Karpas-422 (cell line): ENCODE results near the gene GAB2. TPM values are rescaled to one million over a fixed set of nuclear protein-coding genes. Genes with fewer than 3 reads are reported as not detected.

Source experiments
- DNase-seq: peaks from one replicate; pipeline ENCODE4 v3.0.0-alpha.2; 2015
- H2AFZ ChIP-seq: fragments of 200-600 bp; sonication (generic); 2 replicates; pipeline ENCODE4 v1.6.1; 2014; ENCODE audit warnings: antibody characterized with exemption, low read length, mixed read lengths
- H3K27ac ChIP-seq: fragments of 200-600 bp; sonication (generic); 2 replicates; pipeline ENCODE4 v1.5.1; 2014; ENCODE audit warnings: mild to moderate bottlenecking, low read length, moderate library complexity
- H3K27me3 ChIP-seq: fragments of 200-600 bp; sonication (generic); 2 replicates; pipeline ENCODE4 v1.6.1; 2014; ENCODE audit warnings: low read length, mixed read lengths
- H3K36me3 ChIP-seq: fragments of 200-600 bp; sonication (generic); 2 replicates; pipeline ENCODE4 v1.6.1; 2014; ENCODE audit warnings: low read length, mixed read lengths; ENCODE audit not compliant: insufficient read depth
- H3K4me1 ChIP-seq: fragments of 200-600 bp; sonication (generic); 2 replicates; pipeline ENCODE4 v1.6.1; 2014; ENCODE audit warnings: mild to moderate bottlenecking, low read length, mixed read lengths
- H3K4me2 ChIP-seq: fragments of 200-600 bp; sonication (generic); 2 replicates; pipeline ENCODE4 v1.6.1; 2014; ENCODE audit warnings: low read length, low read depth, mild to moderate bottlenecking; ENCODE audit not compliant: poor library complexity, severe bottlenecking
- H3K4me3 ChIP-seq: fragments of 200-600 bp; sonication (generic); 2 replicates; pipeline ENCODE4 v1.5.1; 2014; ENCODE audit warnings: mild to moderate bottlenecking, antibody characterized with exemption, low read length, mixed read lengths
- H3K79me2 ChIP-seq: fragments of 200-600 bp; sonication (generic); 2 replicates; pipeline ENCODE4 v1.6.1; 2014; ENCODE audit warnings: mild to moderate bottlenecking, low read length, mixed read lengths
- H3K9ac ChIP-seq: fragments of 200-600 bp; sonication (generic); 2 replicates; pipeline ENCODE4 v1.6.0; 2014; ENCODE audit warnings: low read length
- H3K9me2 ChIP-seq: fragments of 200-600 bp; sonication (generic), shearing (Covaris generic); replicated peaks from 2 replicates; pipeline ENCODE4 v1.6.0; 2014; ENCODE audit warnings: mild to moderate bottlenecking, low read length, moderate library complexity; ENCODE audit not compliant: insufficient read depth
- H3K9me3 ChIP-seq: fragments of 300-700, 200-600 bp; sonication (generic); 2 replicates; pipeline ENCODE4 v1.6.1; 2014; ENCODE audit warnings: low read length, mixed read lengths
- H4K20me1 ChIP-seq: fragments of 200-600 bp; sonication (generic); 2 replicates; pipeline ENCODE4 v1.6.1; 2014; ENCODE audit warnings: mild to moderate bottlenecking, antibody characterized with exemption, low read length, low read depth; ENCODE audit not compliant: insufficient read depth
- total RNA-seq: library from RNA; depleted of rRNA; stranded (reverse); fragments of >200 nt; shearing (Covaris generic); gene quantifications from 2 replicates; pipeline ENCODE4 v1.2.3, GENCODE V29; 2014; ENCODE audit warnings: low replicate concordance

The GAB2 gene
- total RNA-seq, 1 experiment from 2014 or later: 2.7 TPM

GRCh38 chr11:78200061-78200460 lies 217.6 kb downstream of the GAB2 start:
- Histone ChIP-seq H3K9me2 (no peaks in the 10 kb centered on the region), H4K20me1 (no peaks in the 10 kb centered on the region), H3K27ac (no peak overlapping the region), H3K9ac (no peak overlapping the region), H3K4me1 (no peaks in the 10 kb centered on the region), H3K27me3 (no peaks in the 10 kb centered on the region), H3K9me3 (no peaks in the 10 kb centered on the region), H2AFZ (no peak overlapping the region), H3K36me3 (no peaks in the 10 kb centered on the region), H3K4me2 (no peak overlapping the region), H3K4me3 (no peak overlapping the region), H3K79me2 (no peaks in the 10 kb centered on the region)
- DNase-seq: no peak

GRCh38 chr11:78199653-78200015 lies 218.0 kb downstream of the GAB2 start:
- H3K4me1 ChIP-seq: no peaks in the 10 kb centered on the region

GRCh38 chr11:78199015-78199652 lies 218.5 kb downstream of the GAB2 start:
- no peaks in the 10 kb centered on the region for H3K36me3 ChIP-seq
- no peaks in the 10 kb centered on the region for H3K9me3 ChIP-seq
- no peak overlapping the region for H2AFZ ChIP-seq
- no peak overlapping the region for H3K4me2 ChIP-seq
- no peak overlapping the region for H3K9ac ChIP-seq
- no peaks in the 10 kb centered on the region for H3K4me1 ChIP-seq
- H3K79me2 ChIP-seq: no peaks in the 10 kb centered on the region
- no peak overlapping the region for H3K27ac ChIP-seq
- H3K4me3 ChIP-seq: no peak overlapping the region
- no peaks in the 10 kb centered on the region for H3K27me3 ChIP-seq
- H4K20me1 ChIP-seq: no peaks in the 10 kb centered on the region
- no peak for DNase-seq
- H3K9me2 ChIP-seq: no peaks in the 10 kb centered on the region

More at GRCh38 chr11:78199653-78200015, 218.0 kb downstream of the GAB2 start:
- no peak overlapping the region for H2AFZ ChIP-seq
- H3K27me3 ChIP-seq: no peaks in the 10 kb centered on the region
- DNase-seq: no peak
- no peaks in the 10 kb centered on the region for H3K79me2 ChIP-seq
- H3K4me2 ChIP-seq: no peak overlapping the region
- H3K36me3 ChIP-seq: no peaks in the 10 kb centered on the region
- H4K20me1 ChIP-seq: no peaks in the 10 kb centered on the region
- H3K27ac ChIP-seq: no peak overlapping the region
- no peak overlapping the region for H3K9ac ChIP-seq
- H3K9me2 ChIP-seq: no peaks in the 10 kb centered on the region
- H3K9me3 ChIP-seq: no peaks in the 10 kb centered on the region
- H3K4me3 ChIP-seq: no peak overlapping the region

GRCh38 chr11:78197816-78198215 lies 219.8 kb downstream of the GAB2 start:
- no peak for DNase-seq
- H3K4me3 ChIP-seq: no peak overlapping the region
- no peaks in the 10 kb centered on the region for H3K4me1 ChIP-seq
- H3K4me2 ChIP-seq: no peak overlapping the region
- H2AFZ ChIP-seq: no peak overlapping the region
- no peaks in the 10 kb centered on the region for H3K36me3 ChIP-seq
- no peaks in the 10 kb centered on the region for H3K27me3 ChIP-seq
- H3K27ac ChIP-seq: no peak overlapping the region
- H4K20me1 ChIP-seq: no peaks in the 10 kb centered on the region
- no peaks in the 10 kb centered on the region for H3K79me2 ChIP-seq
- no peaks in the 10 kb centered on the region for H3K9me2 ChIP-seq
- no peaks in the 10 kb centered on the region for H3K9me3 ChIP-seq
- H3K9ac ChIP-seq: no peak overlapping the region

- no peaks in the 10 kb centered on the region for H3K36me3 ChIP-seq
- H3K27ac ChIP-seq: no peak overlapping the region
These were observed 220.9 kb downstream of the GAB2 start for GRCh38 chr11:78196661-78197091.

GRCh38 chr11:78195917-78196560 lies 221.6 kb downstream of the GAB2 start:
- no peaks in the 10 kb centered on the region for H4K20me1 ChIP-seq
- no peak overlapping the region for H3K4me2 ChIP-seq
- no peak overlapping the region for H3K4me3 ChIP-seq
- DNase-seq: no peak
- H3K27ac ChIP-seq: no peak overlapping the region
- no peak overlapping the region for H3K9ac ChIP-seq
- no peaks in the 10 kb centered on the region for H3K9me3 ChIP-seq
- H2AFZ ChIP-seq: no peak overlapping the region
- H3K9me2 ChIP-seq: no peaks in the 10 kb centered on the region
- no peaks in the 10 kb centered on the region for H3K4me1 ChIP-seq
- H3K36me3 ChIP-seq: no peaks in the 10 kb centered on the region
- no peaks in the 10 kb centered on the region for H3K79me2 ChIP-seq
- H3K27me3 ChIP-seq: no peaks in the 10 kb centered on the region

More at GRCh38 chr11:78196661-78197091, 220.9 kb downstream of the GAB2 start:
- Histone ChIP-seq H3K27me3 (no peaks in the 10 kb centered on the region), H3K9me2 (no peaks in the 10 kb centered on the region), H3K4me1 (no peaks in the 10 kb centered on the region), H2AFZ (no peak overlapping the region), H3K9ac (no peak overlapping the region), H3K4me3 (no peak overlapping the region), H3K4me2 (no peak overlapping the region), H4K20me1 (no peaks in the 10 kb centered on the region), H3K79me2 (no peaks in the 10 kb centered on the region), H3K9me3 (no peaks in the 10 kb centered on the region)
- no peak for DNase-seq

GRCh38 chr11:78194490-78194889 lies 223.1 kb downstream of the GAB2 start:
- Histone ChIP-seq H4K20me1 (no peaks in the 10 kb centered on the region), H3K9ac (no peak overlapping the region), H2AFZ (no peak overlapping the region), H3K4me1 (peaks cover 6% of the 10 kb centered on the region), H3K9me3 (no peaks in the 10 kb centered on the region), H3K79me2 (no peaks in the 10 kb centered on the region), H3K4me3 (no peak overlapping the region), H3K4me2 (no peak overlapping the region), H3K27ac (no peak overlapping the region), H3K36me3 (no peaks in the 10 kb centered on the region), H3K9me2 (no peaks in the 10 kb centered on the region), H3K27me3 (no peaks in the 10 kb centered on the region)
- no peak for DNase-seq

- Histone ChIP-seq H2AFZ (no peak overlapping the region), H3K27ac (no peak overlapping the region)
These were observed 223.8 kb downstream of the GAB2 start for GRCh38 chr11:78193806-78194205.

More at GRCh38 chr11:78193806-78194205, 223.8 kb downstream of the GAB2 start:
- H3K4me2 ChIP-seq: no peak overlapping the region
- 0 out of 2 replicates have a peak, but pooled peaks cover 2% of the 10 kb centered on the region for H4K20me1 ChIP-seq
- H3K27me3 ChIP-seq: no peaks in the 10 kb centered on the region
- no peaks in the 10 kb centered on the region for H3K79me2 ChIP-seq
- H3K9me2 ChIP-seq: no peaks in the 10 kb centered on the region
- H3K9me3 ChIP-seq: no peaks in the 10 kb centered on the region
- no peak overlapping the region for H3K4me3 ChIP-seq
- no peaks in the 10 kb centered on the region for H3K36me3 ChIP-seq
- DNase-seq: no peak
- H3K4me1 ChIP-seq: peaks cover 12% of the 10 kb centered on the region
- H3K9ac ChIP-seq: no peak overlapping the region
